Stimulated activated CD4-positive, alpha-beta T cell treated with anti-CD3 and anti-CD28 coated beads, Interleukin-12 subunit alpha, Interleukin-12 subunit beta, amount 100 ng/mL, for 48 hours (primary cell): Measurements from ENCODE around the gene DNASE1L3.
A peak's percentile ranks its signal among the peaks of the same experiment; 100 is the strongest.
"Not testable (repeated sequence)": the region's sequence is repeated elsewhere in the genome, so short reads cannot be mapped to it uniquely, and the experiment has no call there.

ENCODE experiments used
- DNase-seq, 3 donors: peaks; one replicate each; pipeline ENCODE4 v3.0.0-alpha.2; 2020; ENCODE audit warnings: low read depth in 2 of 3, low spot score in 1 of 3

DNASE1L3 gene

GRCh38 chr3:58210761-58211460 lies at the start of gene DNASE1L3:
DNASE1L3 (minus strand) TSS chr3:58210972; CDS start chr3:58210906, 66 bp downstream.
- no peak for DNase-seq

- peak in 1 of 3 donors; percentile 3 for DNase-seq
Measured at GRCh38 chr3:58260261-58260731, 49.5 kb upstream of the DNASE1L3 start.

GRCh38 chr3:58258392-58259055 lies 47.8 kb upstream of the DNASE1L3 start:
- DNase-seq: no peak

GRCh38 chr3:58256511-58256910 lies 45.7 kb upstream of the DNASE1L3 start:
- no peak for DNase-seq

GRCh38 chr3:58256061-58256460 lies 45.3 kb upstream of the DNASE1L3 start:
- no peak for DNase-seq

GRCh38 chr3:58254144-58254543 lies 43.4 kb upstream of the DNASE1L3 start:
- no peak for DNase-seq

GRCh38 chr3:58251631-58252035 lies 40.9 kb upstream of the DNASE1L3 start:
- DNase-seq: no peak

GRCh38 chr3:58250093-58250707 lies 39.4 kb upstream of the DNASE1L3 start:
- no peak for DNase-seq

GRCh38 chr3:58249358-58250092 lies 38.8 kb upstream of the DNASE1L3 start:
- DNase-seq: no peak

GRCh38 chr3:58246148-58247047 lies 35.6 kb upstream of the DNASE1L3 start:
- no peak for DNase-seq

- no peak for DNase-seq
Measured at GRCh38 chr3:58243976-58244585, 33.3 kb upstream of the DNASE1L3 start.

GRCh38 chr3:58242860-58243259 lies 32.1 kb upstream of the DNASE1L3 start:
- not testable (repeated sequence) for DNase-seq

- no peak for DNase-seq
Measured at GRCh38 chr3:58242340-58242739, 31.6 kb upstream of the DNASE1L3 start.

GRCh38 chr3:58241306-58242044 lies 30.7 kb upstream of the DNASE1L3 start:
- no peak for DNase-seq

- no peak for DNase-seq
Measured at GRCh38 chr3:58238830-58239229, 28.1 kb upstream of the DNASE1L3 start.

- DNase-seq: peak in 2 of 3 donors; percentile 12 to 30
Measured at GRCh38 chr3:58237941-58238681, 27.3 kb upstream of the DNASE1L3 start.

- DNase-seq: peak; percentile 58 to 76 (median 70)
Measured at GRCh38 chr3:58237238-58237940, 26.6 kb upstream of the DNASE1L3 start, which contains the start of gene ABHD6. ABHD6 (plus strand) TSS chr3:58237792; CDS start chr3:58256587, 18,795 bp downstream.
